ENCODE measurements around the gene ROR2. TPM values are rescaled to one million over a fixed set of nuclear protein-coding genes. Genes with fewer than 3 reads are reported as not detected.

ROR2 gene
- total and polyA plus RNA-seq, 2 donors (not counting 3 experiments of a cell fraction or from before 2014, with no cell fraction given) = not detected

DNA sequence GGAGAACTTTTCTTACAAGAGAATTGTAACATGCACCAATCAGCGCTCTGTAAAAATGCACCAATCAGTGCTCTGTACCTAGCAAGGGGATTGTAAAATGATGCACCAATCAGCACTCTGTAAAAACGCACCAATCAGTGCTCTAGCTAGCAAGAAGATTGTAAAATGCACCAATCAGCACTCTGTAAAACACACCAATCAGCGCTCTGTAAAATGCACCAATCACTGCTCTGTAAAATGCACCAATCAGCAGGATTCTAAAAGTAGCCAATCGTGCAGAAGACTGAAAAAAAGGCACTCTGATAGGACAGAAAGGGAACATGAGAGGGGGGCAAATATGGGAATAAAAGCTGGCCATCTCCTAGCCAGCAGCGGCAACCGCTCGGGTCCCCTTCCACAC is 233.2 kb downstream of the ROR2 start:
- Histone ChIP-seq H3K27ac (ENCODE audit: insufficient read depth, low read depth, low read length) (no peak overlapping the region), H3K36me3 (ENCODE audit: control insufficient read depth in 2 of 2, extremely low read depth in 1 of 2, insufficient read depth in 2 of 2, low read length in 2 of 2) (no peaks in the 10 kb centered on the region), H3K9ac (replicated peaks; ENCODE audit: extremely low read depth, insufficient read depth, low read length) (no peak overlapping the region), H3K27me3 (ENCODE audit: control insufficient read depth in 2 of 2, insufficient read depth in 2 of 2, low read length in 2 of 2) (no peaks in the 10 kb centered on the region), H3K4me1 (ENCODE audit: control insufficient read depth, extremely low read depth, insufficient read depth, low read length) (no peaks in the 10 kb centered on the region), H3K79me2 (ENCODE audit: control insufficient read depth, insufficient read depth, low read length) (no peaks in the 10 kb centered on the region), H2AFZ (ENCODE audit: low read depth, low read length) (no peak overlapping the region), H3K4me2 (ENCODE audit: insufficient read depth, low read length) (no peak overlapping the region), H3K9me1 (replicated peaks; ENCODE audit: control insufficient read depth, extremely low read depth, insufficient read depth, low read length) (no peaks in the 10 kb centered on the region), H3K9me3 (replicated peaks; ENCODE audit: control insufficient read depth, insufficient read depth, low read length) (no peaks in the 10 kb centered on the region), H4K20me1 (replicated peaks; ENCODE audit: control insufficient read depth, extremely low read depth, insufficient read depth, low read length) (no peaks in the 10 kb centered on the region), H3K4me3 (replicated peaks in 1 of 3; ENCODE audit: insufficient read depth in 1 of 3, low read depth in 1 of 3, low read length in 3 of 3) (no peak overlapping the region)
- no peak for FAIRE-seq
- intact Hi-C loops (cut with micrococcal nuclease) (no loop called here), dilution Hi-C loops (cut with MboI; ENCODE audit: extremely low pct_ligation_motif_present, low sequenced_read_pairs) (no loop called here)
- no peak for DNase-seq (ENCODE audit: low read depth, low spot score)
- CTCF ChIA-PET = interaction anchor here (0.8 to 2.4 kb wide), 2 partner anchors 10 to 802 kb away, joined by 3 to 9 read pairs; no protein-coding TSS in a partner anchor
- POLR2A ChIA-PET = no interaction called here
- BruUV-seq (replicated peaks) = no TSS peak
- TF ChIP-seq POLR2A (IDR thresholded peaks at IDR 0.05; ENCODE audit: low read depth, low read length) = no peak
- TF ChIP-seq GATA2 (IDR thresholded peaks at IDR 0.05; ENCODE audit: insufficient read depth, insufficient read length, low read depth, low read length) = no peak
- TF ChIP-seq EZH2 (IDR thresholded peaks at IDR 0.05; ENCODE audit: borderline replicate concordance, low read depth, low read length, severe bottlenecking) = no peak
- no peak for TF ChIP-seq JUN (IDR thresholded peaks at IDR 0.05; ENCODE audit: borderline replicate concordance, insufficient read depth, insufficient read length, low read depth)
- TF ChIP-seq FOS (IDR thresholded peaks at IDR 0.05; ENCODE audit: borderline replicate concordance, insufficient read depth, low read length) = no peak
- no peak for TF ChIP-seq POLR2AphosphoS5 (IDR thresholded peaks at IDR 0.05; ENCODE audit: insufficient read depth, low read depth, low read length)
- TF ChIP-seq, protein P1, sequence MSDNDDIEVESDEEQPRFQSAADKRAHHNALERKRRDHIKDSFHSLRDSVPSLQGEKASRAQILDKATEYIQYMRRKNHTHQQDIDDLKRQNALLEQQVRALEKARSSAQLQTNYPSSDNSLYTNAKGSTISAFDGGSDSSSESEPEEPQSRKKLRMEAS (IDR thresholded peaks at IDR 0.05; ENCODE audit: insufficient read depth, insufficient read length) = no peak
- TF ChIP-seq, protein P2, sequence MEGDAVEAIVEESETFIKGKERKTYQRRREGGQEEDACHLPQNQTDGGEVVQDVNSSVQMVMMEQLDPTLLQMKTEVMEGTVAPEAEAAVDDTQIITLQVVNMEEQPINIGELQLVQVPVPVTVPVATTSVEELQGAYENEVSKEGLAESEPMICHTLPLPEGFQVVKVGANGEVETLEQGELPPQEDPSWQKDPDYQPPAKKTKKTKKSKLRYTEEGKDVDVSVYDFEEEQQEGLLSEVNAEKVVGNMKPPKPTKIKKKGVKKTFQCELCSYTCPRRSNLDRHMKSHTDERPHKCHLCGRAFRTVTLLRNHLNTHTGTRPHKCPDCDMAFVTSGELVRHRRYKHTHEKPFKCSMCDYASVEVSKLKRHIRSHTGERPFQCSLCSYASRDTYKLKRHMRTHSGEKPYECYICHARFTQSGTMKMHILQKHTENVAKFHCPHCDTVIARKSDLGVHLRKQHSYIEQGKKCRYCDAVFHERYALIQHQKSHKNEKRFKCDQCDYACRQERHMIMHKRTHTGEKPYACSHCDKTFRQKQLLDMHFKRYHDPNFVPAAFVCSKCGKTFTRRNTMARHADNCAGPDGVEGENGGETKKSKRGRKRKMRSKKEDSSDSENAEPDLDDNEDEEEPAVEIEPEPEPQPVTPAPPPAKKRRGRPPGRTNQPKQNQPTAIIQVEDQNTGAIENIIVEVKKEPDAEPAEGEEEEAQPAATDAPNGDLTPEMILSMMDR (IDR thresholded peaks at IDR 0.05; ENCODE audit: extremely low read depth in 1 of 2, insufficient read depth in 1 of 2, low read depth in 1 of 2, low read length in 2 of 2) = no peak
- TF ChIP-seq MYC (IDR thresholded peaks at IDR 0.05; ENCODE audit: low read depth, low read length) = no peak

Data from endothelial cell of umbilical vein (primary cell).